Psoas muscle (tissue), 8 donors: ENCODE data around the gene GALNTL6. TPM values are rescaled to one million over a fixed set of nuclear protein-coding genes. Genes with fewer than 3 reads are reported as not detected.

Experiments
- ATAC-seq, 4 donors: fragments of 200-7000 bp; cut with Tn5 transposase; one replicate each; pipeline ENCODE4 v1.9.1; 2020; ENCODE audit warnings: moderate library complexity in 3 of 4, mild to moderate bottlenecking in 2 of 4
- DNase-seq, 2 donors: peaks; one replicate each; pipeline ENCODE4 v3.0.0-alpha.2; 2020
- H3K27ac ChIP-seq: fragments of 200-600 bp; one replicate; pipeline ENCODE4 v1.8.0; 2022
- H3K27me3 ChIP-seq, 3 donors: fragments of 200-600 bp in 1 of 3; one replicate each; pipeline versions ENCODE4 v1.6.1 to v1.8.0; 2013 to 2022; ENCODE audit warnings: low read length in 2 of 3, mild to moderate bottlenecking in 2 of 3, moderate library complexity in 1 of 3; ENCODE audit not compliant: insufficient read depth in 3 of 3
- H3K36me3 ChIP-seq, 2 donors: fragments of 200-600 bp in 1 of 2; one replicate each; pipeline versions ENCODE4 v1.6.1 to v1.8.0; 2013 to 2022; ENCODE audit warnings: low read depth in 1 of 2, mild to moderate bottlenecking in 1 of 2, moderate library complexity in 1 of 2; ENCODE audit not compliant: insufficient read depth in 1 of 2
- H3K4me1 ChIP-seq: fragments of 200-600 bp; one replicate; pipeline ENCODE4 v1.8.0; 2022
- H3K4me3 ChIP-seq: fragments of 200-600 bp; one replicate; pipeline ENCODE4 v1.8.0; 2022; ENCODE audit warnings: mild to moderate bottlenecking
- H3K9me3 ChIP-seq: fragments of 200-600 bp; one replicate; pipeline ENCODE4 v1.8.0; 2022
- WGBS, 3 donors: extraction: QIAGEN DNeasy Blood & Tissue Kit; methylation state at CpG; one replicate each; pipeline versions ENCODE4 v1.1.6 to v1.1.7; 2013; 5-methylcytosine and 5-hydroxymethylcytosine counted together
- intact Hi-C, 2 donors: fragments of 100-400 bp; cut with DNase I; formaldehyde crosslinking; loops; one replicate each; pipeline versions ENCODE4 v1.11.0 to v1.14.2; 2022
- polyA plus RNA-seq, 3 donors: library from polyadenylated mRNA; stranded (reverse); fragments of 200-250 nt; gene quantifications; one replicate each; pipeline ENCODE4 v1.2.3, GENCODE V29; 2013
- total RNA-seq, 4 donors: library from RNA; stranded (reverse); fragmentation: NEBNext Ultra II Directional in 2 of 4; extraction: Animal tissue kit (Norgen Biotek cat#: 25700) in 2 of 4; gene quantifications; one replicate each; pipeline versions ENCODE4 v1.2.1 to v1.2.4, GENCODE V29; 2021 to 2023
- TF ChIP-seq, protein P1 (sequence below): fragments of 200-600 bp; IDR thresholded peaks from one replicate; pipeline ENCODE4 v1.8.0; 2022; ENCODE audit warnings: antibody characterized with exemption
- donor health status: healthy with polysubstance abuse.
- donor health status: DM: no; HTN: no; CAD: no; lungs with moderate emphysema.
- donor health status: Bipolar disorder and iron deficiency.
- donor health status: healthy.
- donor health status: DM: yes; HTN: yes; CAD: no.
- donor health status: DM: no; HTN: no; CAD: no.
- donor health status: DM: no; HTN: no; CAD: no.
- donor health status: DM: yes; HTN: yes; CAD: no.

Gene GALNTL6
- total and polyA plus RNA-seq, 7 donors, result 0.01 to 0.91 (median 0.21) TPM; not detected in 3

DNA sequence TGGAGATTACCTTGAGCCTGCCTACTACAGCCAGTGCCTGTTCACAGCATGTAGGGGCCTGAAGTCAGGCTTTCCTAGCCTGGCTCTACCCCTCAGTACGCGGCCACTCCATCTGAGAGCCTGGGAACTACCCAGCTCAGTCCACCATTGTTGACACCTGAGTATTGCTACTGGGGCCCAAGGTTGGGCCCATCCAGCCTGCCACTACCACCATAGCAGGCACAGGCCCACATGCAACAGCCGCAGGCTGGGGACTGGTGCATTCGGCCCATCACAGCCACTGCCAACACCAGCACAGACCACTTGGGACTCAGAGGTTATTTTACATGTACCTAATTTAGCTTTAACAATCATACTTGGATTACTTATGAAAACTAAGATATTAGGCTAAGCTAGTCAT, 314.0 kb downstream of the GALNTL6 start:
- 96 to 98% (median 97%) methylated on average over 4 of the region's 4 CpGs for WGBS, 3 donors
- no peak for ATAC-seq
- Histone ChIP-seq H3K36me3 (no peaks in the 10 kb centered on the region), H3K27me3 (no peaks in the 10 kb centered on the region), H3K4me1 (no peaks in the 10 kb centered on the region), H3K9me3 (no peaks in the 10 kb centered on the region), H3K4me3 (no peak overlapping the region), H3K27ac (no peak overlapping the region)
- TF ChIP-seq, protein P1, sequence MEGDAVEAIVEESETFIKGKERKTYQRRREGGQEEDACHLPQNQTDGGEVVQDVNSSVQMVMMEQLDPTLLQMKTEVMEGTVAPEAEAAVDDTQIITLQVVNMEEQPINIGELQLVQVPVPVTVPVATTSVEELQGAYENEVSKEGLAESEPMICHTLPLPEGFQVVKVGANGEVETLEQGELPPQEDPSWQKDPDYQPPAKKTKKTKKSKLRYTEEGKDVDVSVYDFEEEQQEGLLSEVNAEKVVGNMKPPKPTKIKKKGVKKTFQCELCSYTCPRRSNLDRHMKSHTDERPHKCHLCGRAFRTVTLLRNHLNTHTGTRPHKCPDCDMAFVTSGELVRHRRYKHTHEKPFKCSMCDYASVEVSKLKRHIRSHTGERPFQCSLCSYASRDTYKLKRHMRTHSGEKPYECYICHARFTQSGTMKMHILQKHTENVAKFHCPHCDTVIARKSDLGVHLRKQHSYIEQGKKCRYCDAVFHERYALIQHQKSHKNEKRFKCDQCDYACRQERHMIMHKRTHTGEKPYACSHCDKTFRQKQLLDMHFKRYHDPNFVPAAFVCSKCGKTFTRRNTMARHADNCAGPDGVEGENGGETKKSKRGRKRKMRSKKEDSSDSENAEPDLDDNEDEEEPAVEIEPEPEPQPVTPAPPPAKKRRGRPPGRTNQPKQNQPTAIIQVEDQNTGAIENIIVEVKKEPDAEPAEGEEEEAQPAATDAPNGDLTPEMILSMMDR, result no peak
- no peak for DNase-seq
- intact Hi-C loops, result no loop called here

DNA sequence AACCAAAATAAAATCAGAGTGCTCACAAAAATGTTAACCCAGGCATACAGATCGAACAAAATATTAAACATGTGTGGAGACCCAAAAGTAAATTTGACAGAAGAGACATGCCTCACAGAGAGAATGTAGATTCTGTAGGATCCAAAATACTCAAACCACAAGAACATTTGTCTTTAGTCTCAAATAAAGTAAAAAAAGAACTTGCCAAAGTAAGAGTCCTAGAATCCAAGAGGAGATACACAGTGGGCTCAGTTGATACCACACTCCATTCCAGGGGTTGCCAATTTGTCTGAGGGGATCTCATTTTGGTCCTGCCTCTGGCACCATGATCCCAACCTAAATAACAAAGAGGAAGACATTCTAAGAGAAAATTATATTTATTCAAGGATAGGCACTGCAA, 316.4 kb downstream of the GALNTL6 start:
- no peaks in the 10 kb centered on the region for H3K36me3 ChIP-seq
- DNase-seq, result no peak
- no peaks in the 10 kb centered on the region for H3K9me3 ChIP-seq
- no peaks in the 10 kb centered on the region for H3K4me1 ChIP-seq
- intact Hi-C loops, result no loop called here
- no peak overlapping the region for H3K4me3 ChIP-seq
- ATAC-seq, result no peak
- H3K27ac ChIP-seq, result no peak overlapping the region
- TF ChIP-seq, protein P1, result no peak
- H3K27me3 ChIP-seq, result no peaks in the 10 kb centered on the region
- 75 to 79% (median 77%) methylated on average over 1 of the region's 1 CpG for WGBS, 3 donors

DNA sequence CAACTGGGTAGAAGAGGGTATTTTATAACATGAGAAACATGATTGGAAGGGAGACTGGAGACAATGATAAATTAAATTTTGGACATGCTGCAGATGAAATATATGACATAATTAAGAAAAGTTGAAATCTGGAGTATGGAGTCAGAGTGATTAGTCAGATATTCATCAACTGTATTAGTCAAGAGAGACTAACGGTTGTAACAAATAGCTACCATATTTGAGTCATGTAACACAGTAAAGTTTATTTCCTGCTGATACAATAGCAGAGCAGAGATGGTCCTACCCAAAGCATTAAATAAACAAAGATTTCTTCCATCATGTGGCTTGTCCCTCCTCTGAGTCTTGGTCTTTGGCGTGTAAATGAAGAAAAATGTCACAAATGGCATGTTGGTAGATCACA, 321.3 kb downstream of the GALNTL6 start:
- 82 to 87% (median 85%) methylated on average over 2 of the region's 2 CpGs for WGBS, 3 donors
- H3K27ac ChIP-seq, result no peak overlapping the region
- H3K9me3 ChIP-seq, result no peaks in the 10 kb centered on the region
- H3K36me3 ChIP-seq, result no peaks in the 10 kb centered on the region
- ATAC-seq (no peak), DNase-seq (no peak)
- no peak overlapping the region for H3K4me3 ChIP-seq
- no peaks in the 10 kb centered on the region for H3K27me3 ChIP-seq
- H3K4me1 ChIP-seq, result no peaks in the 10 kb centered on the region
- intact Hi-C loops, result loop anchor here in 1 of 2 donors (5.0 kb wide), 1 partner anchor 833 kb away; no protein-coding TSS in a partner anchor
- TF ChIP-seq, protein P1, result no peak

DNA sequence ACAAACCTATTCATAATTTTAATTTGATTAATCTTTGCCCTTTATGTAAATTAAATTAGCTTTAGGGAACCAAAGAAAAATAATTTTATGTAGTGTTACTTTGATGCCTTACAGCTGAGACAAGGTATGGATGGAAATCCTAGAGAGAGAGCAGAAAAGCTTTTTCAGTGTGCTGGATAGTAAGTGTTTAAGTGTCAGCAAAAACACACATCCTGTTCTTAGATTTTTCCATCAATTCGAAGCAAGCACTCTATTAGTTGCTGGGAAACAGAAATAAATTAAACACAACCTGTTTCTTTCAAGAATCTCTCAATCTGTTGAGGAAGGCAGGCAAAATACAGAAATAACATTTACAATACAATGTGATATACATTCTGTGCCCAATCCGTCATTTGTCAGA, 327.8 kb downstream of the GALNTL6 start:
- TF ChIP-seq, protein P1, result no peak
- ATAC-seq, result no peak
- Histone ChIP-seq H3K4me3 (no peak overlapping the region), H3K36me3 (no peaks in the 10 kb centered on the region), H3K27ac (no peak overlapping the region), H3K9me3 (no peaks in the 10 kb centered on the region), H3K27me3 (no peaks in the 10 kb centered on the region), H3K4me1 (no peaks in the 10 kb centered on the region)
- DNase-seq, result no peak
- intact Hi-C loops, result no loop called here
- 64 to 74% (median 68%) methylated on average over 2 of the region's 2 CpGs for WGBS, 3 donors

DNA sequence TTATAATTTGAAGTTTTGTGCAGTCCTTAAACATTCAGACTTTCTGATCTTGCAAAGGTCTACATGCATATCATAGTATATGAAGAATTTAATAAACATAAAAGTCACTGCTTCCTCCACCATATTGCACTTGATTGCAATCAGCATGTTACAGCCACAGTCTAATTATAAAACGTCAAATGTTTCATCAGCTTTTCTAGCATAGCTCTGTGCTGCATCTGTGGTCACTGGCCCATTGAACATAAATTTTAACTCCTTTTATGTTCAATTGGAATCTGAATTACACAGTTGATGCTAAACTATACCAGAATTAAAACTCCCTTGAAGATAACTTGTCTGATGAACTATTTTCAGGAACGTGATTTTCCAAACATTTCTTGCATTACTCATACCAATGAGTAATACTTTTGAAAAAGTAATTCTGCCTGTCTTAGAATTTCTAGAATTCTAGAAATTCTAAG, 329.1 kb downstream of the GALNTL6 start:
- no peaks in the 10 kb centered on the region for H3K36me3 ChIP-seq
- no peak overlapping the region for H3K4me3 ChIP-seq
- DNase-seq (no peak), ATAC-seq (no peak)
- intact Hi-C loops, result no loop called here
- no peaks in the 10 kb centered on the region for H3K27me3 ChIP-seq
- H3K4me1 ChIP-seq, result no peaks in the 10 kb centered on the region
- H3K27ac ChIP-seq, result no peak overlapping the region
- TF ChIP-seq, protein P1, result no peak
- H3K9me3 ChIP-seq, result no peaks in the 10 kb centered on the region
- WGBS, 3 donors, result 35 to 60% (median 41%) methylated on average over 2 of the region's 2 CpGs
